Ectodermal cell (in vitro differentiated cells): ENCODE data around the gene DDI2.

Source experiments
- H3K27ac ChIP-seq: 2 replicates; pipeline ENCODE4 v1.7.0; 2013; ENCODE audit warnings: mild to moderate bottlenecking, low read depth, low read length; ENCODE audit not compliant: insufficient read depth, poor library complexity, severe bottlenecking
- H3K27me3 ChIP-seq: 2 replicates; pipeline ENCODE4 v1.7.0; 2013; ENCODE audit warnings: mild to moderate bottlenecking, low read length; ENCODE audit not compliant: insufficient read depth, control insufficient read depth, poor library complexity, severe bottlenecking
- H3K36me3 ChIP-seq: one replicate; pipeline ENCODE4 v1.7.0; 2013; ENCODE audit warnings: low read length; ENCODE audit not compliant: control insufficient read depth, insufficient read depth
- H3K4me1 ChIP-seq: one replicate; pipeline ENCODE4 v1.7.0; 2013; ENCODE audit warnings: low read length; ENCODE audit not compliant: control insufficient read depth, insufficient read depth
- H3K4me3 ChIP-seq: 2 replicates; pipeline ENCODE4 v1.7.0; 2013; ENCODE audit warnings: low read depth, low read length, control low read depth; ENCODE audit not compliant: insufficient read depth
- H3K9me3 ChIP-seq: 2 replicates; pipeline ENCODE4 v1.7.0; 2013; ENCODE audit warnings: mild to moderate bottlenecking, low read length, moderate library complexity; ENCODE audit not compliant: control insufficient read depth
- WGBS, 2 experiments: methylation state at CpG; one replicate each; pipeline ENCODE4 v1.1.7; 2013; ENCODE audit warnings: missing lambda C conversion rate in 2 of 2; 5-methylcytosine and 5-hydroxymethylcytosine counted together

Gene DDI2

DNA sequence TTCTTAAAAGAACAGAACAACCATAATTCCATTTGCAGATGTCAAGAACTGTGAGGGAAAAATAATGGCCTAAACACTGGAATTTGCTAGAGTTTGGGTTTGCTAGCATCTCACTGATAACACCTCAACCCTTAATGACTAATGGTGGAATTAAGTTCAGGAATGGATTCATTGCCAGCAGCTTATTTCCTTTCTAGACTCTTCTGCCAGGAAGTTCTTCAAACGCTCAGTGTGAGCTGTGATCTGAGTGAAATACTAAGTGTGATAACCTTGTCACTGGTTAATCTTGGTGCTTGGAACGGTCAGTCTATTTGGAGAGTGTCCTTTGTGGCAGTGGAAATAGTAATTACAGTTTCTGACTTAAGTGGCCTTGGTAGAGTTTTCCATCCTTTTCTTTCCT, 45.2 kb downstream of the DDI2 start:
- no peak overlapping the region for H3K4me3 ChIP-seq
- no peaks in the 10 kb centered on the region for H3K4me1 ChIP-seq
- no peak overlapping the region for H3K27ac ChIP-seq
- H3K36me3 ChIP-seq: peaks cover 31% of the 10 kb centered on the region
- WGBS, 2 experiments: 89 to 90% methylated on average over 2 of the region's 2 CpGs
- H3K27me3 ChIP-seq: no peaks in the 10 kb centered on the region
- no peaks in the 10 kb centered on the region for H3K9me3 ChIP-seq

- peaks cover 30% of the 10 kb centered on the region for H3K36me3 ChIP-seq
Observed at GRCh38 chr1:15663925-15664324, 46.7 kb downstream of the DDI2 start.

GRCh38 chr1:15667362-15667761, 50.1 kb downstream of the DDI2 start:
- H3K9me3 ChIP-seq: no peaks in the 10 kb centered on the region
- no peak overlapping the region for H3K27ac ChIP-seq
- 92 to 94% methylated on average over 7 of the region's 7 CpGs for whole genome bisulfite sequencing, 2 experiments
- H3K4me1 ChIP-seq: no peaks in the 10 kb centered on the region
- peaks cover 2% of the 10 kb centered on the region for H3K36me3 ChIP-seq
- H3K27me3 ChIP-seq: no peaks in the 10 kb centered on the region
- no peak overlapping the region for H3K4me3 ChIP-seq

More at GRCh38 chr1:15663925-15664324, 46.7 kb downstream of the DDI2 start:
- H3K9me3 ChIP-seq: no peaks in the 10 kb centered on the region
- H3K4me3 ChIP-seq: no peak overlapping the region
- H3K27ac ChIP-seq: no peak overlapping the region
- WGBS, 2 experiments: 86 to 94% methylated on average over 3 of the region's 3 CpGs
- no peaks in the 10 kb centered on the region for H3K27me3 ChIP-seq
- H3K4me1 ChIP-seq: no peaks in the 10 kb centered on the region

DNA sequence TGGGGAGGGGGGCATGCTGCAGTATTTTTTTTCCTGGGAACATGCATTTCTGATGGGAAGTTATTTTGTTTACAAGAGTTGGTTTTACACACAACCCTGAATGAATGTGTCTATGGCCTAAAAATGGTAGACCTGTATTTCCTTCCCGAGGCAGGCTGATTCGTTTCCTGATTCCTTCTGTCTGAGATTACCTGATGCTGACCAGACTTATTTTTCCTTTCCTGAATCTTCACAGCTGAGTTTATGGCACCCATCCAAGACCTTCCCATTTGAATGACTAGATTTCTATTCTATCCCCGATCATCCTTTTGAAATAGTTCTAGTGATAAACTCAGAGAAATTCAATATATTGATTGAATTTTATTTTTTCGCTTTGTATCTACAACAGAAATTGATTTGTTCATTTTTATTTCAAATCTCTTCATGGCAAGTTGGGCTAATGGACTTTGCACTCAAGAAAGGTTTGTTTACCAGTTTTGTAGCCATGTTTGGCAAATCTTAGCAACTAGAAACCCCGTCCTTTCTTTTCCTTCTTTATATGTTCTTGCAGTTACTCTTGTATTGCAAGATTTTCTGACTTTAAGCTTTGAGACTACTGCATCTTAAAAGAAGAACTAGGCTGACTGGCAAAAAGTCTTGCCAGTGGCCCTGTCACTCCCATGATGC, 51.0 kb downstream of the DDI2 start:
- H3K4me3 ChIP-seq: no peak overlapping the region
- H3K27me3 ChIP-seq: no peaks in the 10 kb centered on the region
- 93% methylated on average over 3 to 5 of the region's 5 CpGs for WGBS, 2 experiments
- H3K27ac ChIP-seq: no peak overlapping the region
- H3K4me1 ChIP-seq: no peaks in the 10 kb centered on the region
- no peaks in the 10 kb centered on the region for H3K36me3 ChIP-seq
- H3K9me3 ChIP-seq: no peaks in the 10 kb centered on the region

DNA sequence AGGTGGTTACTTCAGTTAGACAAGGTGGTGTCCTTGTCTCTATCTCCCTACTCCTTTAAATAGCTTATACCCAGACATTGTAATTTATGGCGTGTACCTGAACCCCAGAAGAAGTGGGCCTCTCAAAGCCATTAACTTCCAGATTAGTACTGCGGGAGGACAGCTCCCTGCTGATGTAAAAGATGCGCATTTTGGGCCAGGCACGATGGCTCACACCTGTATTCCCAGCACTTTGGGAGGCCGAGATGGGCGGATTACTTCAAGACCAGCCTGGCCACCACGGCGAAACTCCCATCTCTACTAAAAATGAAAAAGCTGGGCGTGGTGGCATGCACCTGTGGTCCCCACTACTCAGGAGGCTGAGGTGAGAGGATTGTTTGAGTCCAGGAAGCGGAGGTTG, 51.8 kb downstream of the DDI2 start:
- 80 to 81% methylated on average over 10 of the region's 10 CpGs for WGBS, 2 experiments
- Histone ChIP-seq H3K27me3 (no peaks in the 10 kb centered on the region), H3K36me3 (no peaks in the 10 kb centered on the region), H3K9me3 (no peaks in the 10 kb centered on the region), H3K27ac (no peak overlapping the region), H3K4me1 (no peaks in the 10 kb centered on the region), H3K4me3 (no peak overlapping the region)

- no peaks in the 10 kb centered on the region for H3K4me1 ChIP-seq
- H3K27ac ChIP-seq: no peak overlapping the region
- no peaks in the 10 kb centered on the region for H3K9me3 ChIP-seq
- no peaks in the 10 kb centered on the region for H3K36me3 ChIP-seq
- H3K4me3 ChIP-seq: no peak overlapping the region
- H3K27me3 ChIP-seq: no peaks in the 10 kb centered on the region
- 67 to 85% methylated on average over 3 to 4 of the region's 4 CpGs for WGBS, 2 experiments
Observed at GRCh38 chr1:15669864-15670263, 52.6 kb downstream of the DDI2 start.

GRCh38 chr1:15671430-15671829, 54.2 kb downstream of the DDI2 start:
- no peaks in the 10 kb centered on the region for H3K36me3 ChIP-seq
- H3K27me3 ChIP-seq: no peaks in the 10 kb centered on the region
- no peaks in the 10 kb centered on the region for H3K9me3 ChIP-seq
- H3K27ac ChIP-seq: no peak overlapping the region
- no peaks in the 10 kb centered on the region for H3K4me1 ChIP-seq
- H3K4me3 ChIP-seq: no peak overlapping the region
- WGBS, 2 experiments: 86 to 89% methylated on average over 2 of the region's 2 CpGs

- no peaks in the 10 kb centered on the region for H3K27me3 ChIP-seq
- H3K4me3 ChIP-seq: no peak overlapping the region
- no peaks in the 10 kb centered on the region for H3K36me3 ChIP-seq
- no peak overlapping the region for H3K27ac ChIP-seq
- WGBS, 2 experiments: 83 to 86% methylated on average over 12 of the region's 12 CpGs
- no peaks in the 10 kb centered on the region for H3K4me1 ChIP-seq
- no peaks in the 10 kb centered on the region for H3K9me3 ChIP-seq
Observed at GRCh38 chr1:15674386-15675159, 57.3 kb downstream of the DDI2 start.

DNA sequence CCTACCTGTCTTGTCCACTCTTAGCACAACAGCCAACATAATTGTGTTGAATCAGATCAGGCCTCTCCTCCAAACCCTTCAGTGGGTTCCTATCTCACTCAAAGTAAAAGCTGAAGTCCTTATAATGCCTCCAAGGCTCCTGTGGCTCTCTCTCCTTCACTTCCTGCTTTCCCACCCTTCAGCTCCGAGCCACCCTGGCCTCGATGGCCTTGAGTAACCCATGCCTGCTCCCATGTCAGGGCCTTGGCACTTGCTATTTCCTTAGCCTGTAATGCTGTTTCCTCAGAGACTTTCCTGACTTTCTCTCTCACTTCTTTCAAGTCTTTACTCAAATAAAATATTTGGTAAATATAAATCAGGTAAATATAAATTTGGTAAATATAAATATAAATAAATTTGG, 58.8 kb downstream of the DDI2 start:
- 93% methylated on average over 2 of the region's 2 CpGs for WGBS, 2 experiments
- no peaks in the 10 kb centered on the region for H3K9me3 ChIP-seq
- no peaks in the 10 kb centered on the region for H3K4me1 ChIP-seq
- H3K27me3 ChIP-seq: no peaks in the 10 kb centered on the region
- H3K36me3 ChIP-seq: no peaks in the 10 kb centered on the region
- no peak overlapping the region for H3K4me3 ChIP-seq
- H3K27ac ChIP-seq: no peak overlapping the region

- no peaks in the 10 kb centered on the region for H3K4me1 ChIP-seq
- no peaks in the 10 kb centered on the region for H3K27me3 ChIP-seq
- WGBS, 2 experiments: 79 to 94% methylated on average over 5 to 6 of the region's 6 CpGs
- no peak overlapping the region for H3K4me3 ChIP-seq
- H3K9me3 ChIP-seq: no peaks in the 10 kb centered on the region
- no peaks in the 10 kb centered on the region for H3K36me3 ChIP-seq
- H3K27ac ChIP-seq: no peak overlapping the region
Observed at GRCh38 chr1:15676688-15677661, 59.7 kb downstream of the DDI2 start.
